ENCODE data around the gene CD53. TPM values are rescaled to one million over a fixed set of nuclear protein-coding genes. Genes with fewer than 3 reads are reported as not detected.

The CD53 gene
- total RNA-seq, 1 donor from 2014 or later = not detected

DNA sequence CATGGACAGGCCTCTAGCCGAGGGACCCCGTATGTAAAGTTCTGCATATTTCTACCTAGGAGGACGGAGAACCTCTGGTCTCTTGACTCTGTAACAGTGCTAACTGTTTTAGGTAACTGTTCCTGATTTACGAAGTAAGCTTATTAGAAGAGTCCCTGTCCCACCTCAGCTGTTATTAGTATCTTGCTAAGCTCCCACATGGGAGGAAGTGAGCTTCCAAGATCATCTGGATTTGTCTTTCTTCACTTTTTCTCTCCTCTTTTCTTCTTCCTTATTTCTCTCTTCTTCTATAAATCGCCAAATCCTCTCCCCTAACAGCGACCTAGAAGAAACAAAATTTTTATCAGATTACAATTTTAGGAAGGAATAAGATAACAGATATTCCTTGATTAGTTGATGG is 4.4 kb downstream of the CD53 start:
- H3K4me3 Mint-ChIP-seq = no peak overlapping the region
- H3K4me3 ChIP-seq = no peak overlapping the region
- no peak overlapping the region for H3K27ac ChIP-seq
- no peaks in the 10 kb centered on the region for H3K4me1 Mint-ChIP-seq
- H3K79me2 ChIP-seq (ENCODE audit: low read depth) = no peaks in the 10 kb centered on the region
- TF ChIP-seq EZH2 (IDR thresholded peaks at IDR 0.05) (no peak), EZH2phosphoT487 (IDR thresholded peaks at IDR 0.05) (no peak)
- TF ChIP-seq, protein P1, sequence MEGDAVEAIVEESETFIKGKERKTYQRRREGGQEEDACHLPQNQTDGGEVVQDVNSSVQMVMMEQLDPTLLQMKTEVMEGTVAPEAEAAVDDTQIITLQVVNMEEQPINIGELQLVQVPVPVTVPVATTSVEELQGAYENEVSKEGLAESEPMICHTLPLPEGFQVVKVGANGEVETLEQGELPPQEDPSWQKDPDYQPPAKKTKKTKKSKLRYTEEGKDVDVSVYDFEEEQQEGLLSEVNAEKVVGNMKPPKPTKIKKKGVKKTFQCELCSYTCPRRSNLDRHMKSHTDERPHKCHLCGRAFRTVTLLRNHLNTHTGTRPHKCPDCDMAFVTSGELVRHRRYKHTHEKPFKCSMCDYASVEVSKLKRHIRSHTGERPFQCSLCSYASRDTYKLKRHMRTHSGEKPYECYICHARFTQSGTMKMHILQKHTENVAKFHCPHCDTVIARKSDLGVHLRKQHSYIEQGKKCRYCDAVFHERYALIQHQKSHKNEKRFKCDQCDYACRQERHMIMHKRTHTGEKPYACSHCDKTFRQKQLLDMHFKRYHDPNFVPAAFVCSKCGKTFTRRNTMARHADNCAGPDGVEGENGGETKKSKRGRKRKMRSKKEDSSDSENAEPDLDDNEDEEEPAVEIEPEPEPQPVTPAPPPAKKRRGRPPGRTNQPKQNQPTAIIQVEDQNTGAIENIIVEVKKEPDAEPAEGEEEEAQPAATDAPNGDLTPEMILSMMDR (IDR thresholded peaks at IDR 0.05) = no peak
- H3F3A ChIP-seq (ENCODE audit: low read depth) = no peaks in the 10 kb centered on the region
- no peak overlapping the region for H3K4me2 ChIP-seq
- H3K27ac Mint-ChIP-seq = no peak overlapping the region
- H2AFZ ChIP-seq (replicated peaks) = no peak overlapping the region
- no peaks in the 10 kb centered on the region for H4K20me1 ChIP-seq (ENCODE audit: low read depth)
- no peak for DNase-seq (ENCODE audit: low spot score)
- no peak overlapping the region for H3K9ac ChIP-seq
- no peaks in the 10 kb centered on the region for H3K27me3 Mint-ChIP-seq (ENCODE audit: insufficient read depth, low read depth)
- H3K4me1 ChIP-seq = no peaks in the 10 kb centered on the region
- H3K9me3 Mint-ChIP-seq = no peaks in the 10 kb centered on the region
- H3K27me3 ChIP-seq = no peaks in the 10 kb centered on the region
- no peaks in the 10 kb centered on the region for H3K36me3 Mint-ChIP-seq
- H3K9me3 ChIP-seq (ENCODE audit: low read depth) = no peaks in the 10 kb centered on the region
- H3K36me3 ChIP-seq = no peaks in the 10 kb centered on the region

DNA sequence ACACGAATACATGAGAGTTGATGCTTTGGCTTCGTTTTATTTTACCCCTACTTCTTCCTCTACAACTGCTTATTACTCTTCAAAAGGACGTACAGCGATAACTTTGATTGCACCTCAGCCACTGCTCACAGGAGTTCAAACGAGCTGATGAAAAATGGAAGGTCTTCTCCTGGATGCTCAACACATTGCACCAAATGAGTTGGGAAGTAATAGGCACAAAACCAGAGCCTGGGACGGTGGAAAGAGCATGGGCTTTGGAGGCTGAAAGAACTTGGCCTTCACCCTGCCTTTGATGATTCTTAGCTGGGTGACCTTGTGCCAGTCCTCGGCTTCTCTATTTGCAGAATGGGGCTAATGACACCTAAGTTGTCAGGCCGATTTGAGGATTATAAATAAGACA is 4.8 kb downstream of the CD53 start:
- no peaks in the 10 kb centered on the region for H3K27me3 Mint-ChIP-seq (ENCODE audit: insufficient read depth, low read depth)
- Histone ChIP-seq H4K20me1 (ENCODE audit: low read depth) (no peaks in the 10 kb centered on the region), H3K9me3 (ENCODE audit: low read depth) (no peaks in the 10 kb centered on the region), H3K4me3 (no peak overlapping the region), H3K79me2 (ENCODE audit: low read depth) (no peaks in the 10 kb centered on the region), H3K27ac (no peak overlapping the region), H3K36me3 (no peaks in the 10 kb centered on the region), H2AFZ (replicated peaks) (no peak overlapping the region), H3K27me3 (no peaks in the 10 kb centered on the region), H3F3A (ENCODE audit: low read depth) (no peaks in the 10 kb centered on the region), H3K4me1 (no peaks in the 10 kb centered on the region), H3K9ac (no peak overlapping the region), H3K4me2 (no peak overlapping the region)
- no peaks in the 10 kb centered on the region for H3K4me1 Mint-ChIP-seq
- no peaks in the 10 kb centered on the region for H3K36me3 Mint-ChIP-seq
- no peaks in the 10 kb centered on the region for H3K9me3 Mint-ChIP-seq
- no peak for DNase-seq (ENCODE audit: low spot score)
- H3K4me3 Mint-ChIP-seq = no peak overlapping the region
- no peak overlapping the region for H3K27ac Mint-ChIP-seq
- TF ChIP-seq EZH2 (IDR thresholded peaks at IDR 0.05) (no peak), EZH2phosphoT487 (IDR thresholded peaks at IDR 0.05) (no peak)
- TF ChIP-seq, protein P1 (IDR thresholded peaks at IDR 0.05) = no peak

DNA sequence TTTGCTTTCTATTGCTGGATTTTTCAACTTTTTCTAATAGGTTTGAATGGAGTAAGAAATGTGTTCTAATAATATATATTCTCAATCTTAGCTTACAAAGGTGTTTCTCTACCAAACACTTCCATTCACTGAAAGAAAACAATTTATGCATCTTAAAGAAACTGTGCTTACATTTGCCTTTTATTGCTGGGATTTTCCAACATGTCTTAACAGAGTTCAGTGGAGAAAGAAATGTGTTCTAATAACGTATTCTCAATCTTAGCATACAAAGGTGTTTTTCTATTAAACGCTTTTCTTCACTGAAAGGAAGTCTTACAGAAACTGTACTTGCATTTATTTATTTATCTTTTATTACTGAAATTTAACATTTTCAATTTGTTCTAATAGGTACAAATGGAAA is 5.6 kb downstream of the CD53 start:
- H3K27me3 ChIP-seq = no peaks in the 10 kb centered on the region
- H4K20me1 ChIP-seq (ENCODE audit: low read depth) = no peaks in the 10 kb centered on the region
- TF ChIP-seq, protein P1 (IDR thresholded peaks at IDR 0.05) = no peak
- TF ChIP-seq EZH2phosphoT487 (IDR thresholded peaks at IDR 0.05) = no peak
- no peak for TF ChIP-seq EZH2 (IDR thresholded peaks at IDR 0.05)
- H3K36me3 ChIP-seq = no peaks in the 10 kb centered on the region
- no peak overlapping the region for H3K27ac ChIP-seq
- H3K4me3 Mint-ChIP-seq = no peak overlapping the region
- H3K9me3 ChIP-seq (ENCODE audit: low read depth) = no peaks in the 10 kb centered on the region
- H3K4me1 ChIP-seq = no peaks in the 10 kb centered on the region
- DNase-seq (ENCODE audit: low spot score) = no peak
- no peak overlapping the region for H2AFZ ChIP-seq (replicated peaks)
- no peaks in the 10 kb centered on the region for H3K36me3 Mint-ChIP-seq
- H3K4me2 ChIP-seq = no peak overlapping the region
- no peaks in the 10 kb centered on the region for H3K4me1 Mint-ChIP-seq
- H3K9me3 Mint-ChIP-seq = no peaks in the 10 kb centered on the region
- H3F3A ChIP-seq (ENCODE audit: low read depth) = no peaks in the 10 kb centered on the region
- no peak overlapping the region for H3K9ac ChIP-seq
- no peak overlapping the region for H3K4me3 ChIP-seq
- no peaks in the 10 kb centered on the region for H3K79me2 ChIP-seq (ENCODE audit: low read depth)
- no peaks in the 10 kb centered on the region for H3K27me3 Mint-ChIP-seq (ENCODE audit: insufficient read depth, low read depth)
- H3K27ac Mint-ChIP-seq = no peak overlapping the region
